ENCODE results near the gene RHOT2. TPM values are rescaled to one million over a fixed set of nuclear protein-coding genes. Genes with fewer than 3 reads are reported as not detected.
"Not testable (repeated sequence)": the region's sequence is repeated elsewhere in the genome, so short reads cannot be mapped to it uniquely, and the experiment has no call there.

The RHOT2 gene
- total RNA-seq, 2 experiments from 2014 or later, result 140 to 141 TPM

- ChIA-PET CTCF (no interaction called here), POLR2A (interaction anchor here (0.7 to 1.9 kb wide), 6 partner anchors 10 to 48 kb away, joined by 3 to 16 read pairs (median 6); partner anchors contain the start of genes ANTKMT, METTL26 and RHBDL1)
- H3K4me3 Mint-ChIP-seq, result no peak overlapping the region
- no peaks in the 10 kb centered on the region for H3K27me3 Mint-ChIP-seq
- H3K9me3 Mint-ChIP-seq, result no peaks in the 10 kb centered on the region
- peaks cover 51% of the 10 kb centered on the region for H3K4me1 Mint-ChIP-seq
- no peak overlapping the region for H3K27ac Mint-ChIP-seq
- no peak for DNase-seq
- peaks cover 31% of the 10 kb centered on the region for H3K36me3 Mint-ChIP-seq (ENCODE audit: low read depth)
Observed at GRCh38 chr16:684961-685696, 17.2 kb downstream of the RHOT2 start.

GRCh38 chr16:685967-686366 is 18.0 kb downstream of the RHOT2 start:
- no peak overlapping the region for H3K27ac Mint-ChIP-seq
- peaks cover 56% of the 10 kb centered on the region for H3K4me1 Mint-ChIP-seq
- no peak for DNase-seq
- POLR2A ChIA-PET, result interaction anchor here (1.0 kb wide), 1 partner anchor 9 kb away, joined by 3 read pairs; no protein-coding TSS in a partner anchor
- no peaks in the 10 kb centered on the region for H3K27me3 Mint-ChIP-seq
- H3K9me3 Mint-ChIP-seq, result no peaks in the 10 kb centered on the region
- peak overlapping the region; percentile 30 for H3K4me3 Mint-ChIP-seq
- CTCF ChIA-PET, result interaction anchor here (0.9 to 1.3 kb wide), 2 partner anchors 9 to 19 kb away, joined by 3 to 4 read pairs; partner anchors contain the start of gene RHOT2
- H3K36me3 Mint-ChIP-seq (ENCODE audit: low read depth), result peaks cover 30% of the 10 kb centered on the region

DNA sequence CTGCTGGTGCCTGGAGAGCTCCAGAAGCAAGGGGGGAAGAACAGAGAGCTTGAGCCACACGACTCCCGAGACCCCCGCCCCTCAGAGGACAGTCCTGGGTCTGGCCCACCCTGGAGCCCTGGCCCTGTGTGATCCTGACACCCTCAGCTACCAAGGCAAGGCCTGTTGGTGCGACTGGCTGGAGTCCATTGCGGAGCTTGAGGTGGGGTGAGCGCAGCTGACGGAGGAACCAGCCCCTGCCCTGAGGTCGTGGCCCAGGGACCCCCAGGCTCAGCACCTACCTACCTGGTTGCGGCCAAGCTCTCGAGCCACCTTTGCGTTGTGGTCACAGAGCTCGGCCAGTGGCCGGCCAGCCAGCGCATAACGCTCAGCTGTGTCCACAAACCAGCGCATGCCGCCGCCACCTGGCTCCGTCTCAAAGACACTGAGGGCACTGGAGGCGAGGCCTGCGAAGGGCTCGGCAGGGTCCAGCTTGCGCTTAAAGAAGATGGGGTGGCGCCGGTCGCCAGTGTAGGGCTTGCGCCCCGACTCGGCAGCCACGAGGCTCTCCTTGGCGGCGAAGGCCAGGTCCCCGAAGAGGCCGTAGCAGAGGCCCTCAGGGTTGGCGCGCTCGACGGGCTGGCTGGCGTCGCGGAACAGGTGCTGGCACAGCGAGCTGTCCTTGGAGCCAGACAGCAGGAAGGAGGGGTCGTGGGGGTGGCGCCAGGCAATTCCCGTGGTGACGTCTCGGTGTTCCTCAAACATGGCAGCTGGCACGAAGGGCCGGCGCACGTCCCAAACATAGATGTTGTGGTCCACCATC is 18.7 kb downstream of the RHOT2 start:
- no peak overlapping the region for H3K27ac Mint-ChIP-seq
- peaks cover 25% of the 10 kb centered on the region for H3K36me3 Mint-ChIP-seq (ENCODE audit: low read depth)
- H3K4me1 Mint-ChIP-seq, result peaks cover 51% of the 10 kb centered on the region
- H3K4me3 Mint-ChIP-seq, result no peak overlapping the region
- H3K27me3 Mint-ChIP-seq, result no peaks in the 10 kb centered on the region
- ChIA-PET CTCF (interaction anchor here (0.9 to 1.3 kb wide), 2 partner anchors 9 to 19 kb away, joined by 3 to 4 read pairs; partner anchors contain the start of gene RHOT2), POLR2A (interaction anchor here (1.0 kb wide), 1 partner anchor 9 kb away, joined by 3 read pairs; no protein-coding TSS in a partner anchor)
- H3K9me3 Mint-ChIP-seq, result no peaks in the 10 kb centered on the region
- DNase-seq, result no peak

DNA sequence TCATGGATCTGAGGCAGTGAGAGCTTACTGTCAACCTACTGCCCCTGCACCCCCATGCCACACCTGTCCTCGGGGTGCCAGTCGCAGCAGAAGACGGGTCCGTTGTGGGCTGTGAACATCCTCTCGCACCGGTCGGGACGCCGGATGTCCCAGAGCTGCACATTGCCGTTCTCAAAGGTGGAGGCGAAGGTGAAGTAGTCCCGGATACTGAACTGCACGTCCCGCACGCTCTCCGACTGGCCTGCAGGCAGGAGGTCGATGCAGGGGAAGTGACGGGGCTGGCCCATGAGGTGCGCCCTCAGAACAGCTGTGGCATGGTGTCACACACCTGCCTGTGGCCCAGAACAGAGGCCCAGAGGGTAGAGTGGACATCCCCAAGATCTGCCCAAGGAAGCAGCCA is 19.6 kb downstream of the RHOT2 start:
- H3K4me3 Mint-ChIP-seq, result no peak overlapping the region
- POLR2A ChIA-PET, result interaction anchor here (1.0 kb wide), 1 partner anchor 9 kb away, joined by 3 read pairs; no protein-coding TSS in a partner anchor

DNA sequence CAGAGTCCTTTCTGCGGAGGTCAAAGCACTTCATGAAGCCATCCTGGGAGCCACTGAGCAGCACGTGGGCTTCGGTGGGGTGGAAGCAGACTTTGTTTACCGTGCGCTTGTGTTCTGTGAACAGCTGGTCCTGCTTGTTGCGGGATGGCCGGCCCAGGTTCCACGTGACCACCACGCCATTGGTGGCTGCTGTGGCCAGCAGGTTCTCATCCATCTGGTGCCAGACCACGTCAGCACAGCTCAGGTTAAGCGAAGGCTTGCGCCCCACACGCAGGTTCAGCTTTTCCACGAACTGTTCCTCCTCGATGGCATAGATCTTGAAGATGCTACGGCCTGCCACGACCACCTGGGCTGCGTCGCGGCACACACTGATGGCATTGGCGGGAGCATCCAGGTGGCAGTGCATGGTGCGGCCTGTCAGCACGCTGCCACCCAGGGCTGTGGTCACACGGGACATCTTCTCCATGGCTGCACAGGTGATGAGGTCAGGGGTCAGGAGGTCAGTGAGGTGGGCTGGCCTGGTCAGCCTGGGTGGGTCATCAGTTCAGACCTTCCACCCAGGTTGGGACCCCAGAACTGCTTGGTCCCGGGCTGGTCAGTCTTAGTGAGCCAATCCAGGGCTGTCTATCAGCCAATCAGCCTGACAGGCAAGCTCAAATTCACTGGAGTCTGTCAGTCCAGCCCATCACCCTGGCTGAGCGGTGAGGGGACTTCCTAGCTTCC is 21.4 kb downstream of the RHOT2 start:
- no peaks in the 10 kb centered on the region for H3K9me3 Mint-ChIP-seq
- DNase-seq, result no peak
- H3K27me3 Mint-ChIP-seq, result no peaks in the 10 kb centered on the region
- H3K27ac Mint-ChIP-seq, result peak overlapping the region; percentile 85
- H3K4me1 Mint-ChIP-seq, result peaks cover 37% of the 10 kb centered on the region
- H3K36me3 Mint-ChIP-seq (ENCODE audit: low read depth), result peaks cover 12% of the 10 kb centered on the region
- ChIA-PET POLR2A (interaction anchor here (0.9 to 3.3 kb wide), 16 partner anchors 9 to 731 kb away, joined by 3 to 35 read pairs (median 6); partner anchors contain the start of genes ANTKMT, CHTF18, MCRIP2 and METTL26), CTCF (interaction anchor here (1.0 kb wide), 2 partner anchors 14 to 31 kb away, joined by 3 read pairs; partner anchors contain the start of gene RHBDL1)
- H3K4me3 Mint-ChIP-seq, result peak overlapping the region; percentile 84

More for the DNA sequence above, 19.6 kb downstream of the RHOT2 start:
- Mint-ChIP-seq H3K36me3 (ENCODE audit: low read depth) (peaks cover 19% of the 10 kb centered on the region), H3K9me3 (no peaks in the 10 kb centered on the region), H3K27me3 (no peaks in the 10 kb centered on the region), H3K27ac (no peak overlapping the region), H3K4me1 (peaks cover 46% of the 10 kb centered on the region)
- CTCF ChIA-PET, result no interaction called here
- DNase-seq, result no peak

DNA sequence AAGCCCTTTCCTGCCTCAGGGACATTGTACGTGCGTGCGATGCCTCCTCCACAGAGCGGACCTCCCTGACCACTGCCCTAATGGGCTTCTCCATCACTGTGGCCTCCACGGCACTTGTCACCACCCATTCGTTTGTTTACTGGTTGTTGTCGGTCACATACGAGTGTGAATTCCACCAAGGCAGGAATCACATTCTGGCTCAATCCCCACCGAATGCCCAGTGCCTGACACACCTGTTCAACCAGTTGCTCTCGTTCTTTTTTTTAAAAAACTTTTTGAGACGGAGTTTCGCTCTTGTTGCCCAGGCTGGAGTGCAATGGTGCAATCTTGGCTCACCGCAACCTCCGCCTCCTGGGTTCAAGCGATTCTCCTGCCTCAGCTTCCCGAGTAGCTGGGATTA is 23.3 kb downstream of the RHOT2 start:
- H3K27me3 Mint-ChIP-seq, H3K27ac Mint-ChIP-seq, DNase-seq, H3K9me3 Mint-ChIP-seq, CTCF ChIA-PET: not testable (repeated sequence)
- POLR2A ChIA-PET, result interaction anchor here (1.1 to 3.3 kb wide), 4 partner anchors 11 to 41 kb away, joined by 3 to 35 read pairs (median 13); partner anchors contain the start of genes CCDC78, RHBDL1, STUB1 and WDR90
- Mint-ChIP-seq H3K4me1 (peaks cover 41% of the 10 kb centered on the region), H3K36me3 (ENCODE audit: low read depth) (peaks cover 11% of the 10 kb centered on the region), H3K4me3 (peak overlapping the region; percentile 55)

GRCh38 chr16:692356-693108 is 24.6 kb downstream of the RHOT2 start:
- no peaks in the 10 kb centered on the region for H3K9me3 Mint-ChIP-seq
- ChIA-PET POLR2A (interaction anchor here (1.0 to 1.4 kb wide), 3 partner anchors 10 to 23 kb away, joined by 3 to 4 read pairs (median 4); partner anchors contain the start of genes METRN and STUB1), CTCF (no interaction called here)
- H3K27ac Mint-ChIP-seq, result no peak overlapping the region
- H3K4me3 Mint-ChIP-seq, result no peak overlapping the region
- H3K27me3 Mint-ChIP-seq, result peaks cover 3% of the 10 kb centered on the region
- no peak for DNase-seq
- H3K36me3 Mint-ChIP-seq (ENCODE audit: low read depth), result peaks cover 7% of the 10 kb centered on the region
- peaks cover 50% of the 10 kb centered on the region for H3K4me1 Mint-ChIP-seq

DNA sequence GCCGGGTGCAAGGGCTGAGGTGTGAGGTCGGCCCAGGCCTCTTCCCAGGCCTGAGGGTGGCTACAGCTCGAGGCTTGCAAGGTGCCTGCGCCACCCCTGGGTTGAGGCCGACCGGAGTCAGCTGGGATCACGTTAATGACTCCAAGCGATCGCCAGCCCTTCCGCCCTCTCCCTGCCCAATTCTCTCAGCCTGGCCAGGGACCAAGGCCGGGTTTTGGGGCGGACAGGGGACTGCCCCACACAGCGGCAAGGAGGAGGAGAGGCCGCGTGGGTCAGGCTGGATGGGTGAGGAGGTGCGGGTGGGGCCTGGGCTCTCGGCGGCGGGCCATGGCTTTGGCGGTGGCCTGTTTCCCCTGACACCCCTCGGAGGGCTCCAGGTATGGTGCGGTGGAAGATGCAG is 25.4 kb downstream of the RHOT2 start:
- Mint-ChIP-seq H3K4me3 (peak overlapping the region; percentile 37), H3K27me3 (peaks cover 3% of the 10 kb centered on the region), H3K36me3 (ENCODE audit: low read depth) (peaks cover 5% of the 10 kb centered on the region), H3K4me1 (peaks cover 56% of the 10 kb centered on the region), H3K9me3 (no peaks in the 10 kb centered on the region), H3K27ac (no peak overlapping the region)
- CTCF ChIA-PET, result no interaction called here
- POLR2A ChIA-PET, result interaction anchor here (1.0 to 3.1 kb wide), 4 partner anchors 9 to 22 kb away, joined by 3 to 22 read pairs (median 4); partner anchors contain the start of genes METRN and STUB1
- DNase-seq, result no peak

DNA sequence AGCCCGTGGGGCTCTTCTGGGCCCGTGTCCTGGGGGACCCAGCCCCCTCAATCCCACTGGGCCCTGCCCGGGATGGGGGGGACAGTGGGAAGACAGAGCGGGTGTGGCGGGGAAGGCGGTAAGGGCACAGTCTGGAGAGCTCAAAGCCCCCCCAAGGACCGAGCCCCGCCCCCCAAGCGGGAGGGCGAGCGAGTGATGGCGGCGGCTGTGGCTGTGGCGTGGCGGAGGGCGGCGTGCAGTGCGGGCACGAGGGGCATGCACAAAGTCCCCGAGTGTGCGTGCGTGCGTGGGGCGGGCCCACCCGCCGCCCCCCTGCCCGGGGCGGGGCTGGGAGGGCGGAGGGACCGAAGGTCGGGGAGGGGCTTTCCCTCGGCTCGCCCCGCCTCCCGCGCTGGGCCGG is 25.8 kb downstream of the RHOT2 start:
- peaks cover 3% of the 10 kb centered on the region for H3K27me3 Mint-ChIP-seq
- H3K9me3 Mint-ChIP-seq, result no peaks in the 10 kb centered on the region
- ChIA-PET CTCF (no interaction called here), POLR2A (interaction anchor here (3.1 kb wide), 1 partner anchor 13 kb away, joined by 22 read pairs; the partner anchor contains the start of gene STUB1)
- H3K27ac Mint-ChIP-seq, result no peak overlapping the region
- H3K4me1 Mint-ChIP-seq, result peaks cover 54% of the 10 kb centered on the region
- DNase-seq, result no peak
- peaks cover 5% of the 10 kb centered on the region for H3K36me3 Mint-ChIP-seq (ENCODE audit: low read depth)
- peak overlapping the region; percentile 37 for H3K4me3 Mint-ChIP-seq

DNA sequence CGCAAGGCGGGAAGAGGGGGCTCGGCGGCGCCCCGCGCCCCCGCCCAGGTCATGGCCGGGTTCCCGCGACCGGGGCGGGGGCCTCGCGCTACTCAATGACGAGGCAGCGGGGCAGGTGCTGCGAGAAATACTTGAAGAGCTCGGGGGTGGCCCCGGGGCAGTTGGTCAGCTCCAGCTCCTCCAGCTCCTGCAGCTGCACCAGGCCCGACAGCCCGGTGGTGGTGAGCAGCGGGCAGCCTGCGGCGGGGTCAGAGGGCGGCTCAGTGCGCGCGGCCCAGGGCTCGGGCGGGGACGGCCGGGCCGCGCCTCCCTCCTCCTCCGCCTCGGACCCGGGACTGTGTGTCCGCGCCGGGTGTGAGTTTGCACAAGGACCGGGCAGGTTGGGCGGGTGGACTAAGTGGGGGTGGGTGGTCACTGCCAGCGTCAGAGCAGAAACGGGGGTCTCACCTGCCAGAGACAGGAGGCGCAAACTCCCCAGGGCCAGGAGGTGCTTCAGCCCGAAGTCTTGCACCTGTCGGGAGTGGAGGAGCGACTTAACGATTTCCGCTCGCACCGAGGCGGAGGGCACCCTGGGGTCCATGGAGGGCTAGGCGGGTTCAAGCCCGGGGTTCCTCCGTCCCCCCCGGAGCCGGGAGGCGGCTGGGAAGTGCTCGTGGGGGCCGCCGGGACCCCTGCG is 26.4 kb downstream of the RHOT2 start:
- Mint-ChIP-seq H3K36me3 (ENCODE audit: low read depth) (peaks cover 5% of the 10 kb centered on the region), H3K4me3 (peak overlapping the region; percentile 73), H3K27ac (no peak overlapping the region), H3K9me3 (no peaks in the 10 kb centered on the region), H3K4me1 (peaks cover 54% of the 10 kb centered on the region), H3K27me3 (peaks cover 3% of the 10 kb centered on the region)
- POLR2A ChIA-PET, result interaction anchor here (1.0 to 3.3 kb wide), 7 partner anchors 9 to 58 kb away, joined by 3 to 22 read pairs (median 5); partner anchors contain the start of genes ANTKMT and STUB1
- CTCF ChIA-PET, result interaction anchor here (2.0 kb wide), 1 partner anchor 19 kb away, joined by 10 read pairs; no protein-coding TSS in a partner anchor
- DNase-seq, result no peak

DNA sequence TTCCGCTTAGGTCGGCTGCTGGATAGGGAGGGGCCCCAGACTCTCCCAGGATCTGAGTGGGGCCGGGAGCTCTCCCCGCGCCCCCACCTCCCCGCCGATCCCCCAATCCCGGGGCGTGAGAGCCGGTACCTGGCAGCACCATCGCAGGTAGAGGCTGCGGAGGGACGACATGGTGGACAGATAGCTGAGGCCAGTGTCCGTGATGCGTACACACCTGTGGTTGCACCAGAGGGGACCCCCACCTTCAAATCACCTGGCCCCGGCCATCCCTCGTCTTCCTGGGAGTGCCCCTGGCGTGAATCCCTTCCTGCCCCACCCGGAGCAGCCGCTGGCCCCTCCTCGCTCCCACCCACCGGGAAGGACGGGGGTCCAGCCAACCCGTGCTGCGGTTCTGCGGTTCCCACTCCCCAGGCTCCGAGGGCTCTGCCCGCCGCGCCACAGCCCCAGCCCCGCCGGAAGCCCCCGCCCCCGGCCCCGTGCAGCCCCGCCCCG is 27.0 kb downstream of the RHOT2 start:
- no peak overlapping the region for H3K27ac Mint-ChIP-seq
- H3K27me3 Mint-ChIP-seq, result peaks cover 5% of the 10 kb centered on the region
- peak overlapping the region; percentile 49 for H3K4me3 Mint-ChIP-seq
- no peaks in the 10 kb centered on the region for H3K9me3 Mint-ChIP-seq
- DNase-seq, result no peak
- peaks cover 5% of the 10 kb centered on the region for H3K36me3 Mint-ChIP-seq (ENCODE audit: low read depth)
- peaks cover 56% of the 10 kb centered on the region for H3K4me1 Mint-ChIP-seq
- POLR2A ChIA-PET, result interaction anchor here (0.9 to 3.3 kb wide), 19 partner anchors 8 to 107 kb away, joined by 3 to 22 read pairs (median 4); partner anchors contain the start of genes ANTKMT, CHTF18, CIAO3 and JMJD8
- CTCF ChIA-PET, result interaction anchor here (1.0 to 2.0 kb wide), 5 partner anchors 9 to 27 kb away, joined by 3 to 10 read pairs (median 4); partner anchors contain the start of genes RHOT2 and STUB1

All from activated CD4-positive, alpha-beta memory T cell treated with anti-CD3 and anti-CD28 coated beads, Interleukin-2, amount 10 ng/mL, durations not matched to agents 7 days and 5 days (primary cell).